Erythroblast (primary cell): ENCODE data around the gene S100A7A.

Source experiments
- GATA1 ChIP-seq: IDR thresholded peaks from 2 replicates; pipeline ENCODE4 v1.6.1; 2011; ENCODE audit warnings: low read depth, mild to moderate bottlenecking, control low read depth, low read length, moderate library complexity
- POLR2A ChIP-seq: IDR thresholded peaks from 2 replicates; pipeline ENCODE4 v1.6.1; 2011; ENCODE audit warnings: mild to moderate bottlenecking, low read length

GRCh38 chr1:153392822-153393221 is 23.5 kb upstream of the S100A7A start:
- no peak for TF ChIP-seq POLR2A
- TF ChIP-seq GATA1, result no peak
